IMR-90 (cell line): Measurements from ENCODE around the gene GPR183. TPM values are rescaled to one million over a fixed set of nuclear protein-coding genes. Genes with fewer than 3 reads are reported as not detected.

ENCODE experiments used
- ATAC-seq: fragments of 200-7000 bp; cut with Tn5 transposase; 2 replicates; pipeline ENCODE4 v1.9.1; 2020; ENCODE audit warnings: low read depth, mild to moderate bottlenecking, moderate library complexity
- BruUV-seq: library from RNA; stranded (reverse); fragments of 400-500 nt; replicated peaks from 2 replicates; lab custom pipeline; 2021; lab: Mats Ljungman, UMichigan
- CTCF ChIA-PET: fragments of 300-600 bp; formaldehyde crosslinking; extraction: SDS; loops from one replicate; lab custom pipeline; 2021; ENCODE audit warnings: antibody characterized with exemption; lab: Yijun Ruan, JAX
- POLR2A ChIA-PET: fragments of 300-600 bp; sonication (Branson Sonifier 250); formaldehyde crosslinking; loops from one replicate; lab custom pipeline; 2022; ENCODE audit warnings: antibody characterized with exemption; ENCODE audit not compliant: unreplicated experiment; lab: Charles Lee
- DNase-seq: peaks from one replicate; pipeline ENCODE4 v3.0.0; 2013
- H2AFZ ChIP-seq: replicated peaks from 2 replicates; pipeline ENCODE3; 2013; ENCODE audit warnings: low read length, mild to moderate bottlenecking; ENCODE audit not compliant: poor library complexity
- H2AK5ac ChIP-seq: 2 replicates; pipeline ENCODE4 v1.6.1; 2013; ENCODE audit warnings: low read depth, low read length, inconsistent platforms
- H2AK9ac ChIP-seq: replicated peaks from 2 replicates; pipeline ENCODE3; 2013; ENCODE audit warnings: mild to moderate bottlenecking, low read depth, low read length, moderate library complexity; ENCODE audit not compliant: poor library complexity
- H2BK120ac ChIP-seq: 2 replicates; pipeline ENCODE4 v1.6.1; 2013; ENCODE audit warnings: low read depth, low read length, inconsistent platforms
- H2BK15ac ChIP-seq: 3 replicates; pipeline ENCODE4 v1.6.1; 2013; ENCODE audit warnings: low read depth, low read length, inconsistent platforms
- H2BK20ac ChIP-seq: 2 replicates; pipeline ENCODE4 v1.6.1; 2013; ENCODE audit warnings: low read depth, mild to moderate bottlenecking, inconsistent platforms, low read length, moderate library complexity
- H2BK5ac ChIP-seq: 2 replicates; pipeline ENCODE4 v1.6.1; 2013; ENCODE audit warnings: mild to moderate bottlenecking, low read depth, low read length, inconsistent platforms; ENCODE audit not compliant: poor library complexity, severe bottlenecking
- H3K14ac ChIP-seq: replicated peaks from 2 replicates; pipeline ENCODE4 v1.6.1; 2013; ENCODE audit warnings: low read depth, low read length, inconsistent platforms
- H3K18ac ChIP-seq: 2 replicates; pipeline ENCODE4 v1.6.1; 2013; ENCODE audit warnings: low read depth, low read length, control low read depth
- H3K23ac ChIP-seq: 2 replicates; pipeline ENCODE4 v1.6.1; 2013; ENCODE audit warnings: low read depth, low read length, inconsistent platforms
- H3K27ac ChIP-seq: 2 replicates; pipeline ENCODE4 v1.5.1; 2013; ENCODE audit warnings: mild to moderate bottlenecking, control low read depth, low read length; ENCODE audit not compliant: insufficient read depth
- H3K27me3 ChIP-seq: 2 replicates; pipeline ENCODE4 v1.6.1; 2013; ENCODE audit warnings: low read length; ENCODE audit not compliant: control insufficient read depth, insufficient read depth
- H3K36me3 ChIP-seq: 2 replicates; pipeline ENCODE4 v1.6.1; 2013; ENCODE audit warnings: low read length, mixed read lengths; ENCODE audit not compliant: control insufficient read depth, insufficient read depth
- H3K4ac ChIP-seq: 2 replicates; pipeline ENCODE4 v1.6.1; 2013; ENCODE audit warnings: low read depth, low read length, inconsistent platforms
- H3K4me1 ChIP-seq: 2 replicates; pipeline ENCODE4 v1.6.1; 2013; ENCODE audit warnings: low read length, mixed read lengths; ENCODE audit not compliant: control insufficient read depth, insufficient read depth
- H3K4me2 ChIP-seq: 2 replicates; pipeline ENCODE4 v1.6.1; 2013; ENCODE audit warnings: low read depth, mild to moderate bottlenecking, control low read depth, low read length, moderate library complexity
- H3K4me3 ChIP-seq: 2 replicates; pipeline ENCODE4 v1.5.1; 2013; ENCODE audit warnings: low read depth, mild to moderate bottlenecking, control low read depth, low read length, moderate library complexity; ENCODE audit not compliant: insufficient read depth
- H3K56ac ChIP-seq: 2 replicates; pipeline ENCODE4 v1.6.1; 2013; ENCODE audit warnings: low read length, inconsistent platforms; ENCODE audit not compliant: insufficient read depth; ENCODE audit errors: extremely low read depth
- H3K79me1 ChIP-seq, 2 experiments: 2 replicates each; pipeline ENCODE4 v1.6.1; 2013; ENCODE audit warnings: low read length in 2 of 2, inconsistent platforms in 1 of 2, low read depth in 1 of 2
- H3K9ac ChIP-seq: 2 replicates; pipeline ENCODE4 v1.6.1; 2013; ENCODE audit warnings: low read depth, low read length, control low read depth
- H3K9me1 ChIP-seq: 2 replicates; pipeline ENCODE4 v1.6.1; 2013; ENCODE audit warnings: low read length, inconsistent platforms; ENCODE audit not compliant: insufficient read depth
- H3K9me3 ChIP-seq: 2 replicates; pipeline ENCODE4 v1.6.1; 2013; ENCODE audit warnings: low read length; ENCODE audit not compliant: control insufficient read depth, insufficient read depth
- H4K20me1 ChIP-seq: 2 replicates; pipeline ENCODE4 v1.6.1; 2013; ENCODE audit warnings: low read length, inconsistent platforms; ENCODE audit not compliant: insufficient read depth
- H4K5ac ChIP-seq: 2 replicates; pipeline ENCODE4 v1.6.1; 2013; ENCODE audit warnings: mild to moderate bottlenecking, low read depth, low read length, control low read depth
- H4K8ac ChIP-seq, 2 experiments: 2 replicates each; pipeline ENCODE4 v1.6.1; 2013; ENCODE audit warnings: low read depth in 2 of 2, low read length in 2 of 2, control low read depth in 1 of 2, inconsistent platforms in 1 of 2
- H4K91ac ChIP-seq: 2 replicates; pipeline ENCODE4 v1.6.1; 2013; ENCODE audit warnings: low read depth, low read length, inconsistent platforms; ENCODE audit not compliant: insufficient read depth
- CEBPB ChIP-seq: IDR thresholded peaks from 2 replicates; pipeline ENCODE4 v1.6.1; 2012; ENCODE audit warnings: low read depth, low read length, improper control_type of control experiment
- RFX5 ChIP-seq: IDR thresholded peaks from 2 replicates; pipeline ENCODE4 v1.8.0; 2012; ENCODE audit warnings: low read depth, mild to moderate bottlenecking, low read length, moderate library complexity
- WGBS, 2 experiments: methylation state at CpG; one replicate each; pipeline versions ENCODE4 v1.1.5 to v1.1.7; 2013; ENCODE audit warnings: missing lambda C conversion rate in 2 of 2; ENCODE audit not compliant: insufficient read length in 1 of 2; ENCODE audit errors: extremely low coverage in 2 of 2; 5-methylcytosine and 5-hydroxymethylcytosine counted together
- dilution Hi-C: fragments of 300-500 bp; cut with HindIII; formaldehyde crosslinking; loops from one replicate; pipeline ENCODE4 v1.14.3; 2018; ENCODE audit warnings: low sequenced_read_pairs; ENCODE audit not compliant: unreplicated experiment
- in situ Hi-C: fragments of 300-500 bp; cut with MboI; formaldehyde crosslinking; loops from 3 replicates; pipeline ENCODE4 v1.14.3; 2019; ENCODE audit warnings: low sequenced_read_pairs, inconsistent platforms, mixed read lengths
- intact Hi-C: fragments of 100-400 bp; cut with micrococcal nuclease; formaldehyde crosslinking; loops from 2 replicates; pipeline ENCODE4 v1.10.0; 2022
- polyA plus RNA-seq, 3 experiments: library from polyadenylated mRNA; depleted of rRNA; stranded (reverse); fragments of >200 nt; gene quantifications; 2 replicates each; pipeline ENCODE4 v1.2.3, GENCODE V29; 2012; ENCODE audit warnings: low replicate concordance in 1 of 3
- total RNA-seq: library from RNA; depleted of rRNA; stranded (reverse); fragments of >200 nt; gene quantifications from 2 replicates; pipeline ENCODE4 v1.2.3, GENCODE V29; 2012

The GPR183 gene
- total and polyA plus RNA-seq, 2 of the 4 experiments (the other 2 are of a cell fraction), result 0.18 to 0.31 TPM

DNA sequence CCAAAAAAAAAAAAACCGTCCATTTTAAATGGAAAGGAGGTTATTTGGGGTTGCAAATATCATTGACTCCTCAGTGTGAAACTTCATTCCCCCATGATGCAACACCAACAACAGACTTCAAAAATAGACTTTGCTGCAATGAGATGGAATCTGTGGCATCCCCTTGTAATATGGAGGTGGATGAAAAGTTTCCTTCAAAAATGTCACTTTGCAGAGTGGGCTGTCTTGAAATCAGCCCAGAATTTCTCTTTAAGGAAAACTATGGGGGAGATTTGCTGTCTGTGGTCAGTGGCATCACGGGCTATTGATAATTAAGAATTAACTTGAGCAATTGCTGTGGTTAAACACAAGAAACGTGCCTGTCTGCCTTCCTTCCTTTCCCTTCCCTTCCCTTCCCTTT lies 50.5 kb downstream of the GPR183 start:
- Histone ChIP-seq H2AK5ac (no peak overlapping the region), H2BK20ac (no peak overlapping the region), H3K18ac (no peak overlapping the region; the same call in 1 of the 2 replicates), H2BK15ac (no peak overlapping the region), H3K56ac (no peak overlapping the region), H4K20me1 (no peaks in the 10 kb centered on the region), H3K14ac (peak overlapping the region; percentile 30; the same call in 1 of the 2 replicates), H2BK5ac (no peak overlapping the region), H3K4me2 (peak overlapping the region; percentile 10; the same call in 1 of the 2 replicates), H2BK120ac (no peak overlapping the region), H3K4ac (no peak overlapping the region), H3K27me3 (no peaks in the 10 kb centered on the region), H4K8ac (peak overlapping the region in 1 of 2 experiments; percentile 48; a peak in 1 of 4 replicates), H2AK9ac (no peak overlapping the region), H4K5ac (no peak overlapping the region), H3K36me3 (peaks cover 9% of the 10 kb centered on the region), H3K9ac (no peak overlapping the region), H3K9me1 (peaks cover 3% of the 10 kb centered on the region; the same call in 1 of the 2 replicates), H3K9me3 (no peaks in the 10 kb centered on the region), H4K91ac (no peak overlapping the region), H3K79me1 (peaks cover 4 to 9% of the 10 kb centered on the region in 2 experiments; a peak in 2 of 4 replicates), H3K4me1 (peaks cover 4% of the 10 kb centered on the region; the same call in 1 of the 2 replicates), H3K27ac (no peak overlapping the region), H3K4me3 (no peak overlapping the region), H3K23ac (peak overlapping the region; percentile 33; the same call in 1 of the 2 replicates), H2AFZ (no peak overlapping the region)
- DNase-seq (peak; percentile 58), ATAC-seq (peak; percentile 24; the same call in 1 of the 2 replicates)
- TF ChIP-seq CEBPB (peak; percentile 84), RFX5 (no peak)
- in situ Hi-C loops, result no loop called here
- CTCF ChIA-PET, result interaction anchor here (1.3 kb wide), 1 partner anchor 9 kb away, joined by 4 read pairs; no protein-coding TSS in a partner anchor
- WGBS, 2 experiments, result no CpG with 5 or more reads among the region's 3 CpGs
- intact Hi-C loops, result loop anchor here (5.0 kb wide), 1 partner anchor 54 kb away; the partner anchor contains the start of gene UBAC2
- BruUV-seq, result no TSS peak
- dilution Hi-C loops, result no loop called here
- POLR2A ChIA-PET, result no interaction called here
